Activated CD4-positive, alpha-beta memory T cell treated with anti-CD3 and anti-CD28 coated beads, Interleukin-2, amount 10 ng/mL, durations not matched to agents 7 days and 5 days (primary cell): ENCODE results near the gene COL4A1. TPM values are rescaled to one million over a fixed set of nuclear protein-coding genes. Genes with fewer than 3 reads are reported as not detected.

ENCODE experiments used
- CTCF ChIA-PET: fragments of 350-600 bp; sonication (Branson Sonifier 250); formaldehyde crosslinking; loops from one replicate; lab custom pipeline; 2021; ENCODE audit warnings: antibody characterized with exemption, inconsistent platforms; lab: Charles Lee
- POLR2A ChIA-PET: fragments of 350-600 bp; sonication (Branson Sonifier 250); formaldehyde crosslinking; loops from one replicate; lab custom pipeline; 2021; ENCODE audit warnings: antibody characterized with exemption; lab: Charles Lee
- DNase-seq: peaks from one replicate; pipeline ENCODE4 v3.0.0-alpha.2; 2020
- H3K27ac Mint-ChIP-seq: one replicate; pipeline ENCODE4 v1.8.0; 2021; ENCODE audit warnings: mild to moderate bottlenecking, mixed read lengths
- H3K27me3 Mint-ChIP-seq: one replicate; pipeline ENCODE4 v1.8.0; 2021; ENCODE audit warnings: mixed read lengths
- H3K36me3 Mint-ChIP-seq: one replicate; pipeline ENCODE4 v1.8.0; 2021; ENCODE audit warnings: low read depth, mixed read lengths
- H3K4me1 Mint-ChIP-seq: one replicate; pipeline ENCODE4 v1.8.0; 2021; ENCODE audit warnings: mixed read lengths
- H3K4me3 Mint-ChIP-seq: one replicate; pipeline ENCODE4 v1.8.0; 2021; ENCODE audit warnings: mild to moderate bottlenecking, mixed read lengths
- H3K9me3 Mint-ChIP-seq: one replicate; pipeline ENCODE4 v1.8.0; 2021; ENCODE audit warnings: mixed read lengths
- total RNA-seq, 2 experiments: library from RNA; stranded (reverse); gene quantifications; one replicate each; pipeline ENCODE4 v1.2.3, GENCODE V29; 2021

COL4A1 gene
- total RNA-seq, 2 experiments from 2014 or later, result not detected

DNA sequence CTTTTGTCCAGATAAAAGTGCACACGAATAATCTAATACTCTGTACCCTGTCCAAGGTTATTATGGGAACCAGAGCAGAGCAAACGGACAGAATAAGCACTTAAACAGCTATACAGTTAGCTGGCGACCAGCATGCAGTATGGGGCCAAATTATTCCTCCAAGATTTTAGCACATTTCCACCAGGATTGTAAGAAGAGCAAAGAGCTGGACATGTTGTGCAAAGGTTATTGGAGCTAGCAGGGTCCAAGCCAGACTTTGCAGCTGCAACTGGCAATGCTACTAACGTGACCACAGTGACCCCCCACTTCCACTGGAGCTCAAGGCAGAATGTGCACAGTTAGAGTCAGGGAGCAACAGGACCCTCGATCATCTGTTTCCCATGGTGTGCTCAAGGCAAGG lies 89.9 kb downstream of the COL4A1 start:
- H3K4me1 Mint-ChIP-seq, result no peaks in the 10 kb centered on the region
- H3K27me3 Mint-ChIP-seq, result peaks cover 15% of the 10 kb centered on the region
- H3K4me3 Mint-ChIP-seq, result no peak overlapping the region
- no peak overlapping the region for H3K27ac Mint-ChIP-seq
- POLR2A ChIA-PET, result no interaction called here
- CTCF ChIA-PET, result interaction anchor here (1.0 to 1.4 kb wide), 3 partner anchors 193 to 238 kb away, joined by 3 to 5 read pairs (median 3); no protein-coding TSS in a partner anchor
- H3K9me3 Mint-ChIP-seq, result no peaks in the 10 kb centered on the region
- DNase-seq, result no peak
- no peaks in the 10 kb centered on the region for H3K36me3 Mint-ChIP-seq

- CTCF ChIA-PET, result interaction anchor here (1.0 to 1.4 kb wide), 2 partner anchors 193 to 196 kb away, joined by 3 to 5 read pairs; no protein-coding TSS in a partner anchor
- Mint-ChIP-seq H3K27ac (no peak overlapping the region), H3K36me3 (no peaks in the 10 kb centered on the region), H3K4me3 (no peak overlapping the region), H3K27me3 (peaks cover 15% of the 10 kb centered on the region), H3K4me1 (no peaks in the 10 kb centered on the region), H3K9me3 (no peaks in the 10 kb centered on the region)
- POLR2A ChIA-PET, result no interaction called here
- DNase-seq, result no peak
Measured at GRCh38 chr13:110216398-110217041, 90.4 kb downstream of the COL4A1 start.

GRCh38 chr13:110216006-110216397 lies 91.0 kb downstream of the COL4A1 start:
- Mint-ChIP-seq H3K4me1 (no peaks in the 10 kb centered on the region), H3K9me3 (no peaks in the 10 kb centered on the region), H3K27ac (no peak overlapping the region), H3K4me3 (no peak overlapping the region), H3K36me3 (no peaks in the 10 kb centered on the region), H3K27me3 (peaks cover 13% of the 10 kb centered on the region)
- POLR2A ChIA-PET, result no interaction called here
- no peak for DNase-seq
- CTCF ChIA-PET, result interaction anchor here (1.4 kb wide), 1 partner anchor 196 kb away, joined by 5 read pairs; no protein-coding TSS in a partner anchor

DNA sequence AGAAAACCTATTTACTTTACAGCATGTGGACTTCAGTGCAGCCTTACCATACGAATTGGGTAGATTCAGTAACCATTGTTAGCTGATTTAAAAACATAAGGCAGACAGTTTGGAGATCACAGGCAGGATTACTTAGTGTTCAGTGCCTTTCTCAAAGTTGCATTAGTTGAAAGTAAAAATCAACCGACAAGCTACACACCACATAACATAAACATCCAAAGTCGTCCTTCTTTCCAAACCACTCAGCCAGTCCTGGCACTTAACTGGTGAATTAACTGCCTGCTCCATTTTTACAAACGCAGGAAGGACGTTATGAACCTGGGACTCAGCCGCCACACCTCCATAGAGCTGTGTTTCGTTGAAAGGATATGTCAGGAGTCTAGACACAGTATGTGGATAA lies 91.4 kb downstream of the COL4A1 start:
- no peaks in the 10 kb centered on the region for H3K9me3 Mint-ChIP-seq
- H3K36me3 Mint-ChIP-seq, result no peaks in the 10 kb centered on the region
- no peak overlapping the region for H3K27ac Mint-ChIP-seq
- CTCF ChIA-PET, result no interaction called here
- H3K4me3 Mint-ChIP-seq, result no peak overlapping the region
- no peaks in the 10 kb centered on the region for H3K4me1 Mint-ChIP-seq
- POLR2A ChIA-PET, result no interaction called here
- no peak for DNase-seq
- peaks cover 13% of the 10 kb centered on the region for H3K27me3 Mint-ChIP-seq

- ChIA-PET CTCF (no interaction called here), POLR2A (no interaction called here)
- Mint-ChIP-seq H3K27ac (no peak overlapping the region), H3K4me1 (no peaks in the 10 kb centered on the region), H3K9me3 (no peaks in the 10 kb centered on the region), H3K36me3 (no peaks in the 10 kb centered on the region), H3K4me3 (no peak overlapping the region), H3K27me3 (peaks cover 12% of the 10 kb centered on the region)
- no peak for DNase-seq
Measured at GRCh38 chr13:110214637-110215036, 92.3 kb downstream of the COL4A1 start.

- Mint-ChIP-seq H3K27ac (no peak overlapping the region), H3K9me3 (no peaks in the 10 kb centered on the region), H3K36me3 (no peaks in the 10 kb centered on the region), H3K4me1 (no peaks in the 10 kb centered on the region), H3K4me3 (no peak overlapping the region), H3K27me3 (peaks cover 10% of the 10 kb centered on the region)
- CTCF ChIA-PET, result no interaction called here
- DNase-seq, result no peak
- POLR2A ChIA-PET, result no interaction called here
Measured at GRCh38 chr13:110213461-110214074, 93.4 kb downstream of the COL4A1 start.

GRCh38 chr13:110212529-110212928 lies 94.4 kb downstream of the COL4A1 start:
- ChIA-PET POLR2A (no interaction called here), CTCF (no interaction called here)
- Mint-ChIP-seq H3K4me3 (no peak overlapping the region), H3K27me3 (peaks cover 6% of the 10 kb centered on the region), H3K9me3 (no peaks in the 10 kb centered on the region), H3K36me3 (no peaks in the 10 kb centered on the region), H3K27ac (no peak overlapping the region), H3K4me1 (no peaks in the 10 kb centered on the region)
- no peak for DNase-seq

GRCh38 chr13:110211735-110212134 lies 95.2 kb downstream of the COL4A1 start:
- no peaks in the 10 kb centered on the region for H3K27me3 Mint-ChIP-seq
- H3K27ac Mint-ChIP-seq, result no peak overlapping the region
- no peak for DNase-seq
- no peaks in the 10 kb centered on the region for H3K9me3 Mint-ChIP-seq
- ChIA-PET CTCF (no interaction called here), POLR2A (no interaction called here)
- no peaks in the 10 kb centered on the region for H3K36me3 Mint-ChIP-seq
- no peaks in the 10 kb centered on the region for H3K4me1 Mint-ChIP-seq
- no peak overlapping the region for H3K4me3 Mint-ChIP-seq

DNA sequence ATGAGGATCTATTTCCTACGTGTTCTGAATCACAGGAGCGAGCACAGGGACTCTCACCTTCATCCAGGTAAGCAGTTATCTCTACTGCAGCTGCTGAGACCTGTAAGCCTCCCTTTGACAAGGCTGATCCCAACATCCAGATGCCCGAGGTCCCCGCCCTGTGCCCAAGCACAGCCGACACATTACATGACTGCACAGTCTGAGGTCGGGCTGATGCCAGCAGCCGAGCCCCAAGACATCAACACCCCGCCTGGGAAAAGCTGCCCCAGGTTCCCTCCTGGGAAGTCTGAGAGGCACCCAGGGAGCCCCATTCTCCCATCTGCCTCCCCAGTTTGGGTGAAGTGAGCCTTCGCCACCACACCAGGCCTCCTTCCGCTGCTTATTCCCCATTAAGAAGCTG lies 95.9 kb downstream of the COL4A1 start:
- DNase-seq, result no peak
- Mint-ChIP-seq H3K9me3 (no peaks in the 10 kb centered on the region), H3K4me3 (no peak overlapping the region), H3K4me1 (no peaks in the 10 kb centered on the region), H3K27me3 (no peaks in the 10 kb centered on the region), H3K36me3 (no peaks in the 10 kb centered on the region), H3K27ac (no peak overlapping the region)
- POLR2A ChIA-PET, result no interaction called here
- CTCF ChIA-PET, result no interaction called here

GRCh38 chr13:110210604-110210985 lies 96.4 kb downstream of the COL4A1 start:
- POLR2A ChIA-PET, result no interaction called here
- no peaks in the 10 kb centered on the region for H3K4me1 Mint-ChIP-seq
- no peaks in the 10 kb centered on the region for H3K36me3 Mint-ChIP-seq
- H3K9me3 Mint-ChIP-seq, result no peaks in the 10 kb centered on the region
- CTCF ChIA-PET, result no interaction called here
- no peaks in the 10 kb centered on the region for H3K27me3 Mint-ChIP-seq
- H3K4me3 Mint-ChIP-seq, result no peak overlapping the region
- no peak for DNase-seq
- no peak overlapping the region for H3K27ac Mint-ChIP-seq

GRCh38 chr13:110209950-110210603 lies 96.9 kb downstream of the COL4A1 start:
- POLR2A ChIA-PET, result no interaction called here
- H3K9me3 Mint-ChIP-seq, result no peaks in the 10 kb centered on the region

GRCh38 chr13:110208116-110208515 lies 98.8 kb downstream of the COL4A1 start:
- Mint-ChIP-seq H3K4me1 (no peaks in the 10 kb centered on the region), H3K27ac (no peak overlapping the region), H3K27me3 (no peaks in the 10 kb centered on the region), H3K9me3 (no peaks in the 10 kb centered on the region), H3K36me3 (no peaks in the 10 kb centered on the region), H3K4me3 (no peak overlapping the region)
- DNase-seq, result no peak
- POLR2A ChIA-PET, result no interaction called here
- CTCF ChIA-PET, result interaction anchor here (1.4 kb wide), 1 partner anchor 14 kb away, joined by 3 read pairs; no protein-coding TSS in a partner anchor

More at GRCh38 chr13:110209950-110210603, 96.9 kb downstream of the COL4A1 start:
- CTCF ChIA-PET, result no interaction called here
- Mint-ChIP-seq H3K27ac (no peak overlapping the region), H3K4me3 (no peak overlapping the region), H3K36me3 (no peaks in the 10 kb centered on the region), H3K4me1 (no peaks in the 10 kb centered on the region), H3K27me3 (no peaks in the 10 kb centered on the region)
- no peak for DNase-seq

DNA sequence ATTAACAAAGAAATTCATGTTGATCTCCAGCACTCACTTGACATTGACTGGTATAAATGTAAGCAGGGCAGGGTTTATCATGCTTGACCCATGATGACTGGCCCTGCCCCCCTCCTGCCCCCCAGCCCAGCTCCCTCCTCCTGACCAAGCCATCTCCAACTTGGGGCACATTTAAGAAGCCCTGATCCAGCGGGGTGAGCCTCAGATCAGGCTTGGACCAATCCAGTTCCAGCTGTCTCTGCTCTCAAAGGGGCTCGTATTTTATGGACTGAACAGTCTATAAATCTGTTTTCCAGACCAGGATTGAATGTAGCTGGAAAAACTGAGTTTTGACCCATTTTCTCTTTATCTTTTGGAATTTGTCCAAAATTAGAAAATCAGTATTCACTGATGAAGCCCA lies 100.0 kb downstream of the COL4A1 start:
- DNase-seq, result no peak
- CTCF ChIA-PET, result interaction anchor here (1.4 kb wide), 1 partner anchor 15 kb away, joined by 3 read pairs; no protein-coding TSS in a partner anchor
- H3K27ac Mint-ChIP-seq, result no peak overlapping the region
- POLR2A ChIA-PET, result no interaction called here
- no peaks in the 10 kb centered on the region for H3K4me1 Mint-ChIP-seq
- H3K4me3 Mint-ChIP-seq, result no peak overlapping the region
- no peaks in the 10 kb centered on the region for H3K27me3 Mint-ChIP-seq
- no peaks in the 10 kb centered on the region for H3K36me3 Mint-ChIP-seq
- H3K9me3 Mint-ChIP-seq, result no peaks in the 10 kb centered on the region
